Right lung (tissue), 10 donors: Measurements from ENCODE around the gene MAGEA10. TPM values are rescaled to one million over a fixed set of nuclear protein-coding genes. Genes with fewer than 3 reads are reported as not detected.
"Not testable (repeated sequence)": the region's sequence is repeated elsewhere in the genome, so short reads cannot be mapped to it uniquely, and the experiment has no call there.

Source experiments
- DNase-seq, 2 donors: peaks; one replicate each; pipeline ENCODE4 v3.0.0-alpha.2; 2013
- long read RNA-seq, 8 donors: transcript quantifications; one replicate each; lab custom pipeline, GENCODE V29; 2026
- polyA plus RNA-seq, 5 donors: library from polyadenylated mRNA; unstranded; fragments of 120-200 nt; gene quantifications; one replicate each; pipeline versions ENCODE4 v1.2.1 to v1.2.3, GENCODE V29; 2013; ENCODE audit warnings: inconsistent platforms in 1 of 5, low replicate concordance in 1 of 5; ENCODE audit not compliant: insufficient read length in 5 of 5, insufficient read depth in 1 of 5

The MAGEA10 gene
- not detected for polyA plus RNA-seq
- long read RNA-seq, donor 1 = 0 reads
- long read RNA-seq, donor 2 = 0 reads
- long read RNA-seq, donor 3 = 0 reads
- long read RNA-seq, donor 4 = 0 reads
- long read RNA-seq, donor 5 = 0 reads
- long read RNA-seq, donor 6 = 0 reads
- long read RNA-seq, donor 7 = 0 reads
- long read RNA-seq, donor 8 = 0 reads

GRCh38 chrX:152138388-152138784 lies at the start of gene MAGEA10:
Gene MAGEA10 (minus strand): TSS chrX:152138577. CDS start chrX:152135620, 2,957 bp downstream.
- no peak for DNase-seq

GRCh38 chrX:152177497-152178269 lies 39.3 kb upstream of the MAGEA10 start:
- no peak for DNase-seq

GRCh38 chrX:152177052-152177451 lies 38.7 kb upstream of the MAGEA10 start:
- DNase-seq = no peak

GRCh38 chrX:152175892-152176291 lies 37.5 kb upstream of the MAGEA10 start:
- DNase-seq = not testable (repeated sequence)

- DNase-seq = not testable (repeated sequence)
Measured at GRCh38 chrX:152173923-152174322, 35.5 kb upstream of the MAGEA10 start.

- DNase-seq = no peak
Measured at GRCh38 chrX:152170621-152171020, 32.2 kb upstream of the MAGEA10 start.

GRCh38 chrX:152165033-152165743 lies 26.8 kb upstream of the MAGEA10 start:
- no peak for DNase-seq

- DNase-seq = no peak
Measured at GRCh38 chrX:152157042-152157441, 18.7 kb upstream of the MAGEA10 start.

GRCh38 chrX:152155766-152156310 lies 17.5 kb upstream of the MAGEA10 start:
- DNase-seq = no peak

- DNase-seq = no peak
Measured at GRCh38 chrX:152154050-152154449, 15.7 kb upstream of the MAGEA10 start.

GRCh38 chrX:152151256-152151655 lies 12.9 kb upstream of the MAGEA10 start:
- DNase-seq = no peak

GRCh38 chrX:152149648-152150047 lies 11.3 kb upstream of the MAGEA10 start:
- DNase-seq = no peak

- DNase-seq = no peak
Measured at GRCh38 chrX:152139589-152139988, 1.2 kb upstream of the MAGEA10 start.

GRCh38 chrX:152137771-152138387 lies 498 bp downstream of the MAGEA10 start:
- DNase-seq = no peak

- DNase-seq = no peak
Measured at GRCh38 chrX:152136312-152136711, 2.1 kb downstream of the MAGEA10 start.

- no peak for DNase-seq
Measured at GRCh38 chrX:152131525-152131924, 6.9 kb downstream of the MAGEA10 start.

GRCh38 chrX:152129069-152129844 lies 9.1 kb downstream of the MAGEA10 start:
- DNase-seq = not testable (repeated sequence)

- DNase-seq = no peak
Measured at GRCh38 chrX:152117305-152117704, 21.1 kb downstream of the MAGEA10 start.

- DNase-seq = no peak
Measured at GRCh38 chrX:152108527-152108926, 29.9 kb downstream of the MAGEA10 start.

GRCh38 chrX:152103866-152104265 lies 34.5 kb downstream of the MAGEA10 start:
- DNase-seq = no peak

- DNase-seq = no peak
Measured at GRCh38 chrX:152086141-152086540, 52.2 kb downstream of the MAGEA10 start.
